Gastrocnemius medialis (tissue), 4 donors: ENCODE data around the gene LHFPL2.

Experiments used
- CTCF ChIP-seq, 5 experiments: fragments of 450-650 bp in 3 of 5; fragments of 200-600 bp in 2 of 5; sonication (generic) in 2 of 5; IDR thresholded peaks in 4 of 5; conservative IDR thresholded peaks in 1 of 5; 1 replicate in 4 of 5; 2 replicates in 1 of 5; pipeline ENCODE4 v1.5.1; 2016 to 2019; ENCODE audit warnings: antibody characterized with exemption in 5 of 5, mild to moderate bottlenecking in 3 of 5, moderate library complexity in 3 of 5
- POLR2A ChIP-seq, 2 donors: fragments of 450-650 bp; IDR thresholded peaks; one replicate each; pipeline ENCODE4 v1.6.1; 2017; ENCODE audit warnings: antibody characterized with exemption in 2 of 2, mild to moderate bottlenecking in 2 of 2, moderate library complexity in 2 of 2

- TF ChIP-seq CTCF (IDR thresholded peaks at IDR 0.05 in 4 of 5, conservative IDR thresholded peaks at IDR 0.05 in 1 of 5): no peak
- TF ChIP-seq POLR2A (IDR thresholded peaks at IDR 0.05): no peak
Measured at GRCh38 chr5:78661044-78661443, 12.5 kb upstream of the LHFPL2 start.
